Lung microvascular endothelial cell (primary cell): ENCODE measurements around the gene SLC41A3. TPM values are rescaled to one million over a fixed set of nuclear protein-coding genes. Genes with fewer than 3 reads are reported as not detected.
"Not testable (repeated sequence)": the region's sequence is repeated elsewhere in the genome, so short reads cannot be mapped to it uniquely, and the experiment has no call there.

ENCODE experiments used
- DNase-seq, 2 donors: peaks; one replicate each; pipeline versions ENCODE4 v3.0.0 to v3.0.0-alpha.2; 2010; ENCODE audit warnings: low read depth in 2 of 2
- total RNA-seq: library from RNA; depleted of rRNA; stranded (reverse); fragments of >200 nt; gene quantifications from 2 replicates; pipeline ENCODE4 v1.2.1, GENCODE V29; 2014

SLC41A3 gene
- total RNA-seq, 1 donor from 2014 or later, result 123 TPM

DNA sequence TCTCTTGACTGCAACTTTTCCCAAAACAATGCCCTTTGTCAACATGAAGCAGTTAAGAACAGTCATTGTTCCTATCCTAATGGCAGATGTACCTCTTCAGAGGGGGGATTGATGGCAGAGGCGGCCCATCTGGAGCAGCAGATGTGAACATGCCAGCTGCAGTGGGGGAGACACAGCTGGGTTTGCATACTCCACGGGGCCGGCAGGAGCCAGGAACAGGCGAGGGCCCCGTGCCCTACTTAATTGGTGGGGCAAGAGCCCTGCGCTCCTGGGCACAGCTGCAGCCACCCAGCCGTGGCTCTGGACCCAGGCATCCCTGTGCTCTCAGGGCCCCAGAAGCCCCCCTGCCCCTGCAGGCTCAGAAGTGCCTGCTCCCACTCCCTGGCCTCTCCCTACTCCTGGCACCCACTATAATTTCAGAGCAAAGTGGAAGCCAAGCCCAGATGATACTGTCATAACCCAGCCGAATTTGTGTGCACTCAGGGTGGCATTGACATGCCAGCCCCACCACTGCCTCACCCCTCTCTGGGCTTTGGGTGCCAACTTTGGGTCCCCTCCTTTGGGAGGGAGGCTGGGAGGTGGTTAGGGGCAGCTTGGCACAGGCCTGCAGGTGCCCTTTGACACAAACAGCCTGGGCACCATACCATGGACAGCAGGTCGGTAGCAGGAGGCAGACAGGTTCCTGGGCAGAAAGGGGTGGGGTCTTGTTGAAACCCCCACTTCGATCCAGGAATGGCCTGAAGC is 80.3 kb downstream of the SLC41A3 start:
- no peak for DNase-seq

DNA sequence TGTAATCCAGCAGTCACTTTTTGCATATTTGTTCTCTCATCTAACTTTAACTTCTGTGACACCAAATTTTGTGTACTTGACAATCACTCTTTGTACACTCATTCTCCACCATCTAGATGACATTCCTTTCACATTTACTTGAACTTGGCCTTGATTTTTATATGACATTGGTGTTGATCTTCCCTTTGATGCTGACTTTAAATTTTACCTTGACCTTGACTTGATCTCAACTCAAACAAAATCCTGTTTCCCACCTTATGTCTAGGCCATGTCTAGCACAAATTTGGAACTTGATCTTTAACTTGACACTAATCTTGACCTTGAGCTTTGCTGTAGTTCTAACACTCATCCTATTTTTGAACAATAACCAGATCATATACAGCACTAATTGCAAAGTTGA is 81.7 kb downstream of the SLC41A3 start:
- no peak for DNase-seq

DNA sequence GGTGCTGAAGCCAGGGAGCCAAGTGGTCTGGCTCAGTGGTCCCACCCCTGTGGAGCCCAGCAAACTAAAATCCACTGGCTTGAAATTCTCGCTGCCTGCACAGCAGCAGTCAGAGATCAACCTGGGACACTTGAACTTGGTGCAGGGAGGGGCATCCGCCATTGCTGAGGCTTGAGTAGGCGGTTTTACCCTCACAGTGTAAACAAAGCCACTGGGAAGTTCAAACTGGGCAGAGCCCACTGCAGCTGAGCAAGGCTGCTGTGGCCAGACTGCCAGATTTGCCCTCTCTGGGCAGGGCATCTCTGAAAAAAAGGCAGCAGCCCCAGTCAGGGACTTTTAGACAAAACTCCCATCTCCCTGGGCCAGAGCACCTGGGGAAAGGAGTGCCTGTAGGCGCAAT is 87.2 kb downstream of the SLC41A3 start:
- DNase-seq, result not testable (repeated sequence)

DNA sequence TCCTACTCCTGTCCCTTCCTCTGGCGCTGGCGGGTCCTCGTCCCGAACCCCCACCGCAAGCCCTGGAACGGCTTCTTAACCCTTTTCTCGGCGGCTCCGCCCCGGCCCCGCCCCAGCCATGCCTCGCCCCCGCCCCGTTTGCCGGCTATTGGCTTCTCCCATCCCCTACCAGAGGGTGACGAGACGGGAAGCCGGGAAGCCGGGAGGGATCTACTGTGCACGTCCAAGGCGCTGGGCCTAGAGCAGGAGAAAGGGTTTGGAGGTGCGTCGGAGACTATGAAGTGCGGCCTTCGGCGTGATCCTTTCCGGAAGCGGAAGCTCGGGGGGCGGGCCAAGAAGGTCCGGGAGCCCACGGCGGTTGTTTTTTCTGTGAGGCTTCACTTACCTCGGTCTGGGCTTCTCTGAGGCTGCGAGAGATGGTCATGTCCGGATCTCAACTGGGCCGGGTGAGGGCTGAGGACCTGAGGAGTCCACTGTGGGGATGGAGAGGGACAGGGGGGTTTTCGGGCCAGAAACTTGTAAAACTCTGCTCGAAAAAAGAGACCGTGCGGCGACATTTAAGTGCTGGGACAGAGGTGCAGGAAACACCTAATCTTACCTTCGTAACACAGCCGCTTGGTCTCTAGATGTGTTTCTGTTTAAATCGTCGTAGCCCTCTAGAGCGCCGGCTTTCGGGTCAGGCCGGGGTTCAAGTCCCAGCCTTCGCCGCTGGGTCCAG is 93.5 kb downstream of the SLC41A3 start:
- DNase-seq, result peak; percentile 28 to 89

DNA sequence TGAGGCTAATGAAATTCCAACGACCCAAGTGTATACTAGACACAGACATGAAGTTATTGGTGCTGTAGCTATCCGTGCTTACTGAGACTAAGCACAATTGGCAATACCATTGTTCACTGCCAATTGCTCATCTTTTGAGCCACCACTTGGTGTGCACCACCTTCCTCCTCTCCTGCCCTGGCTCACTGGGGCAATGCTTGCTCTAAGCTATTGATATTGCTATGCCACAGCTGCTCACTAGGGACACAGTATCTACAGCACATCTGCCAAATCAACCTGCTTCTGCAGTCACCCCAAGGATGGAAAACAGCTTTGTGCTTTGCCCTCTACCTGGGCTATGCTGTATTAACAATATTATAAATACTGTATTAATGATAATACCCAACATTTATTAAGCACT is 99.0 kb downstream of the SLC41A3 start:
- not testable (repeated sequence) for DNase-seq

DNA sequence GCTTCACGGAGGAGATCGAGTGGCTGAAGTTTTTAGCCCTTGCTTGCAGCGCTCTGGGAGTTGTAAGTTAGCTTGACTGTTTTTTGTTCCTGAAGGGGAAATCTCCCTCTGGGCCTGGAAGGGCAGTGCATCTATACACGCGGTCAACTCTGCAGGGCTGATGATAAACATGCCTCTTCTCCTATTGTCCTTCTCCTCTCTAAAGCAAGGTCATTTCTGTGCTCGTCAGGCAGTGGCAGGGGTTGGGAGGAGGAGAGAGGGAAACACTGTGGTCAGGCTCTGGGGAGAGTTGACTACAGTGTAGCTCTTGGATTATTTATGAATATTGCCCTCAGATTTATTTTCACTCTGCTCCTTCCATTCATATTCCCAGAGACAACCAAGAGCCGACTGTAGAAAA is 106.8 kb downstream of the SLC41A3 start:
- DNase-seq, result not testable (repeated sequence)

DNA sequence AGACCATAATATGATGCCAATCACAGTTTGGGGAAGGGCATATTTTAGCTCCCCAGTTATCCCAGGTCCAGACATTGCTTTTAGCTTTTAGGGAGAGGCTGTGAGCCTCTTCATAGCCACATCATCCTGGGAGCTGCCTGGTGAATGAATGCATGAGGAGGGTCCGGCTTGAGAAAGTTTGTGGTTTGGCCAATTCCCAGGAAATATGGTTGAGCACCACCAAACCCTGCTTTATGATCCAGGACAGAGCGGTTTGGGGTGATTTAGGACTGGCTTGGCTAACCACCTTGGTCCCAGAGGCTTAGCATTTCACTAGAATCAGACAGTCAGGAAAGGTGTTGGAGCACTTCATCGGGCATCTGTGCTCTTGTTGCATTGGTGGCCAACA is 107.9 kb downstream of the SLC41A3 start:
- DNase-seq, result not testable (repeated sequence)

DNA sequence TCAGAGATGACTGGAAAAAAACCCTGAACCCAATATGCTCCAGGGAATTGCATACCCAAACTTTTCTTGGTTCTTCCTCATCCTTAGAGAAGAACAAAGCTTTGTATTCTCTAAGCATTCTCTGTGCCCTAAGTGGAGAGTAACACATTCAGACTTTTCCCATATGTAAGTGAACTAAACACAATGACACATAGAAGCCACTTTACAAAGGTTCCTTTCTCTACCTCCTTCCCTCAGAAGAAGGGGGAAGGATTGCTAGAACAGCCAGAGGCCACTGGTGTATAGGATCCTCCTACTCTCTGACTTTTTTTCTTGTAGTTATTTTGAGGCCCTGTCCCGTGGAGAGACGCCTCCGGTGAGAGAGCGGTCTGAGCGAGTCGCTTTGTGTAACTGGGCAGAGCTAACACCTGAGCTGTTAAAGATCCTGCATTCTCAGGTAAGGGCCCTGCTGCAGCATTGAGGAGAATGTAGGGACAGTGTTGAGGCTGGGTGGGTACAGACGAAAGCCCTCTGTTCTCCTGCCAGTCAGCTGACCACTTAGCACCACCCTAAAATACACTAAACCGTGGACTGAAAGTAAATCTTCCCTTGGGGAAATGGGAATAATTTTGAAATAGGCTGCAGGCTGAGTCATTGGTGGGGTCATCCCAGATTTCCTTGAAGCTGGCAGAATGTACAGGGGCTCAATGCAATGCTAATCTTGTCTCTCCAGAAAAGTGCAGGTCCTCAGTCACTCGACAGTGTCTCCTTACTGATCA is 108.5 kb downstream of the SLC41A3 start:
- DNase-seq, result not testable (repeated sequence)

DNA sequence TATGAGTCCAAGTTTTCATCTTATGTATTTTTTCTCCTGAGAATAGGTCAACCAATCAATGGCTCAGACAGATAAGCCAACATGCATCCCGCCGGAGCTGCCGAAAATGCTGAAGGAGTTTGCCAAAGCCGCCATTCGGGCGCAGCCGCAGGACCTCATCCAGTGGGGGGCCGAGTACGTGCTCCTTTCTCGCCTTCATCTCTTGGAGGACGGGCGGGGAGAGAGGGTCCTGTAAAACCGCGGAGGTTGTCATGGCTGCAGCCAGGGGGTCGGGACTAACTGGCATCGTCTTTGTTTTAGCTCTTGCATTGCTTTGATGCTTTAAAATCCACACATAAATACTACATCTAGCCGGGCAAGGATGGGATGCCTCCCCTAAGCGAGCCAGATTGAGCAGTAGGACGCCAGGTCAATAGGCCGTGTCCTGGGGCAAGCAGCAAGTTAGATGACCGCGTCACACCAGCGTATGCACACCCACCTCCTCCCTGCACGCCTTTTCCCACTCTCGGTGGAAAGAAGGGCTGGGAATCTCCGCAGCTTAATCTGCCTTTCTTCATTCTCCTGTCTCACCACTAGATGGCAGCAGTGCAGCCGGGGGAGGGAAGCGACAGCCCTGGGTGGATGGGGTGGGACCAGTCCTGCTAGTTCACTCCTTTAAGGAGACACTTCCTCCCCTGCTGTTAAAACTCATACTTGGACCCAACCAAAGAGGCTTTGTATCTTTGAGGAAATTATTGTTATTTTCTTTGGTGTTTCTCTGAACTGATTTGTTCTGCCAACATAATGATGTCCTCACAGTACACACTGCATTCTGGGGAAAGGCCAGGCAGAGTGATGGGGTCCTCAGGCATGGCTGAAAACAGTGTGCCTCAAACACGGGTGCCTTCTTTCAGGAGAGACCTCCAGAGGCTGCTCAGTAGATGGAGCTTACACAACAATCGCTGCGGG is 111.7 kb downstream of the SLC41A3 start:
- DNase-seq, result peak; percentile 12 to 18

DNA sequence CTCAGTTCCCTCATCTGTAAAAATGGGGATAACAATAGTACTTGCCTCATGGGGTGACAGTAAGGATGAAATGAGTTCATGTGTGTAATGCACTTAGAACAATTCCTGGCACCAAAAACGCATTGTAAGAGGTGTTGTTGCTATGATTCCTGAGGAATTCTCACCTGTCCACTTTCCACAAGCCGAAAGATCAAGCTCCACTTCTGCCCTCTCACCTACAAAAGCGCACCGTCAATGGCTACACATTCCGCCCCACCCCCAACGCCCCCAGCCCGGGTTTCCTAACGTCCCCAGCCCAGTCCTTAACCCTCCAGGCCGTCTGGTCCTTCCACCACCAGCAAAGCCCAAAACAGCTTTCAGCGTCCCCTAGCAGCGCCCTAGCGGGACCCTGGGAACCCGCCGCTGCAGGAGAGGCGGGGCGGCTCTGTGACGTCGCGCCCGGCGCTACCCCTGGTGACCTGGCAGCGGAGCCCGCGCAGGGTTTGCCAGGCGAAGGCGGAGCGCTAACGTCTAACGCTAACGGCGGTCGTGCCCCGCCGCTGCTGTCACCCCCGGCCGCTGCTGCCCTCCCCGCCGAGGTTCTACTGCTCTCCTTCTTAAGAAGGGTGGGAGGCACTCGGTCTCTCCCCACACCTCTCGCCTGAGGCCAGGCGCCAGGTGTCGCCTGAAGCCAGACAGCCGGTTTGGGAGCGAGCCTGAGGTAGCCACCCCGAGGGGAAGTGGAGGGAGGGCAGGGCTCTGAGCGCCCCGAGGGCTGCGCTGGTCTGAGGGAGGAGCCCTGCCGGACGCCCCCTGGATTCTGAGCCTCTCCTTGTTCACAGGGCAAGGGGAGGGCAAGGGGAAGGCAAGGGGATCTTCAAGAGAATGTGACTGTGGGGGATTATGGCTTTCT is 115.0 kb downstream of the SLC41A3 start, which contains the start of gene ROPN1B:
Gene ROPN1B, plus strand, starts transcription at position 478 of the 892 bp plus-strand sequence. CDS start 2,877 bp downstream, outside the sequence.
- not testable (repeated sequence) for DNase-seq

DNA sequence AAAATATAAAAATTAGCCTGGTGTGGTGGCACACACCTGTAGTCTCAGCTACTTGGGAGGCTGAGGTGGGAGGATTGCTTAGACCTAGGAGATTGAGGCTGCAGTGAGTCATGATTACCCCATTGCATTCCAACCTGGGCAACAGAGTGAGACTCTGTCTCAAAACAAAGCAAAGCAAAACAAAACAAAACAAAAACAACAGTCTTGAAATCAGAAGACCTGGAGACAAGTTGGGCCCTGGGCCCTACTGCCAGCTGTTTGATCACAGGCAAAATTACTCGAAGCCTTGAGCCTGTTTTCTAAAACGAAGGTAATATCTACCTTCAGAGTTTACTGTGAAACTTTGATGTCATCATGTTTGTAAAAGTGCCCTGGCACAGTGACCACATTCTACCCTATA is 115.8 kb downstream of the SLC41A3 start:
- not testable (repeated sequence) for DNase-seq

DNA sequence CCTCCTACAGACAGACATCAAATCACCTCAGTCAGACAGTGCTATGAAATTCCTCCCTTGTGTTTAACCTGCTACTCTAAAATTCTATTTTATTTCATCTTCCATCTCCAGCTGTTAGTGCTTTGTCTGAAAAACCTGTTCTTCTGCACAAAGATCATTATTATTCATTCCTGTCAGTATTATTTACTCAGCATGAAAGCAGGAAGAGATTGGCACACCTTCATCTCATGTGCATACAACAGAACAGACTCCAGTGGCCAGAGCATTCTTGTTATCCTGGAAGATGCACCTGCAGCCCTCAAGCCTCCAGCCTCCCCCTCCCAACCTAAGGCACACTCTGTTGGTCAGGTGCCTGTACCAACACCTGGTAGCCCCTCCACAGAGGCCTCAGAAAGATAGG is 116.8 kb downstream of the SLC41A3 start:
- DNase-seq, result no peak

DNA sequence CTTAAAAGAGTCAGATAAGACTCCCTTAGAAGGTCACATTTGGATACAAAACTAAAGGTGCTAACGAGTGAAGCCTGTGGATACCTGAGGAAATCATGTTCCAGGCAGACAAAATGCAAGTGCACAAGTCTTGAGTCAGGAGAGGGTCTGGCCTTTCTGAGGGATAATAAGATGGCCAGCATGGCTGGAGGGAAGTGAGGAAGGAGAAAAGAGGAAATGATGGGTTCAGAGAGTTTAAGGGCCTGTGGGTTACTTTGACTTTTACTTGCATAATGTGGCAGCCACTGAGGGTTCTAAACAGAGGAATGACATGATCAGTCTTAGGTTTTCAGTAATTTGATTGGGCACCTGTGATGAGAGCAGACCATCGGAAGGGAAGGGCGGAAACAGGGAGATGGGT is 118.4 kb downstream of the SLC41A3 start:
- no peak for DNase-seq

DNA sequence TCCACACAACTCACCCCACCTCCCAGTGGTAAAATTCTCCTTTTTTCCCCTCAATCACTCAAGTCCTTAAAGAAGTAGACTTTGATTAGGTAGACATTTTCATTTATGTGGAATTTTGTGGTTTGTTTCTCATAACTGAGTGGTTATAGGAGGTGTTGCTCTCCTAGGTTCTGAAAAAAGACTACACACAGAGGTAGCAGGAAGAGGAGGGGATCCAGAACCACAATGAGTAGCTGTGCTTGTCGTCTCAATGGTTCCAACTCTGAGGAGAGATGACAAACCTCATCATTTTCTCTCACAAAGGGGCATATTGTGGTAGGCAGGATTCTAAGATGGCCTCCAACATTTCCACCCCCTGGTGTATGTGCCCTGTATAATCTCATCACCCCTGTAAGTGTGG is 120.1 kb downstream of the SLC41A3 start:
- not testable (repeated sequence) for DNase-seq

DNA sequence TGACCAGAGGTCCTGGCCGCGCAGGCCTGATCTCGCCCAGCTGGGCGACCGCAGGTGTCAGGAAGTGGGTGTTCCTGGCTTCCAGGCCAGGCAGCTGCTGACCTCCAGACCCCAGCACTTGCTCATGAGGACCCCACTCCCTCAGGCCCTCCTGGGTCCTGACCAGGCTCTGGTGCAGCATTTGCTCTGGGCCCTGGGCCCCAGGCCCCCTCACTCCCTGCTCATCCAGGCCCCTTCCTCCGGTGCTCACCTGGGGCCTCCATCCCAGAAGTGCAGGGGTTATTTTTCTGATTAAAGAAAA is 122.7 kb downstream of the SLC41A3 start:
- DNase-seq, result no peak

DNA sequence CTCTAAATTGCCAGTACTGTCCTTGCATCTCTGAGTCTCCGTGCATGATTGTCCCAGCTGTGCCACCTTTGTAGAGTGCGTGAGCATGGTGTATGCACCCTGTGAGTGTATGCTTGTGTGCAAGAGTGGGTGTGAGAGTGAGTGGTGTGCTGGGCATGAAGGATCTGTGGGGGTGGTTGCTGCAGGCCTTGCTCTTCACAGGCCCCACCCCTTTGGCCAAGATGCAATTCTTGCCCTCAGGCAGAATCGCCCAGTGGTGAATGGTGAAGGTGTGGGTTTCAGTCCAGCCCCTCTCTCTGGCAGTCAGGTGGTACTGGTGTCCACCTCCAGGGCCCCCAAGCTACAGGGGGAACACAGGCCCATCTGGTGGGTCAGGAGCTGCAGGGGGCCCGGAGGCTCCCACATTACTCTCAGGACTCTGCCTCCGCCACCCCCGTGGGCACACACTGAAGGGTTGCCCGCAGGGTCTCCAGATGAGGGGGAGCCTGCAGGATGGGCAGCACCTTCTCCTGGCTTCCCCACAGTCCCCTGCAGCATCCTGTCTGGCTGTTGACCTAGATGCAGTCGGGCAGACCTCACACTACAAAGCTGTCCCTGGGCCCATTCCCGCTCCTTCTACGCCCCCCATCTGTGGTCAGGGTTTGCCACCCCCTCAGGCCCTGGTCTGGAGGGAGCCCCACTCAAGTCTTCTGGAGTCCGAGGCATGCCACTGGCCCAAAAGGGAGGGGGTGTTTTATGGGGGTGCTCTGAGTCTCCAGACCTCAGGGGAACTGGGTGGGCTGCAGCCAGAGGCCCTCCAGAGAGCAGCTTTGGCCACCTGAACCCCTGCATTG is 123.3 kb downstream of the SLC41A3 start:
- DNase-seq, result no peak

DNA sequence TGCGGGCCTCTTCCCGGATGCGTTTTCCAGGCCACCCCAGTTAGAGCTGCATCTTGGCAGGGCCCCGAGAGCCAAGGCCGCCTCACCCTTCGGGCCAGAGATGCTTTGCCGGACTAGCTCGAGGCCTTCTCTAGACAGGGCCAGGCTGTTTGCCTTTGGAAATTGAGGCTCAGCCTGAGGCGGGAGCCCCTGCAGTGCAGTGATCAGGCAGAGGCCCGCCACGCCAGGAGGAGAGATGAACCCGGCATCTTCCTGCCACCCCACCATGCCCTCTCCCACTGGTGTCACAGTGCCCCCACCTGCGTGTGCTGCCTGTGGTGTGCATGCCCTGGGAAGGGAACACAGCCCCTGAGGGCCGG is 123.9 kb downstream of the SLC41A3 start:
- DNase-seq, result no peak

DNA sequence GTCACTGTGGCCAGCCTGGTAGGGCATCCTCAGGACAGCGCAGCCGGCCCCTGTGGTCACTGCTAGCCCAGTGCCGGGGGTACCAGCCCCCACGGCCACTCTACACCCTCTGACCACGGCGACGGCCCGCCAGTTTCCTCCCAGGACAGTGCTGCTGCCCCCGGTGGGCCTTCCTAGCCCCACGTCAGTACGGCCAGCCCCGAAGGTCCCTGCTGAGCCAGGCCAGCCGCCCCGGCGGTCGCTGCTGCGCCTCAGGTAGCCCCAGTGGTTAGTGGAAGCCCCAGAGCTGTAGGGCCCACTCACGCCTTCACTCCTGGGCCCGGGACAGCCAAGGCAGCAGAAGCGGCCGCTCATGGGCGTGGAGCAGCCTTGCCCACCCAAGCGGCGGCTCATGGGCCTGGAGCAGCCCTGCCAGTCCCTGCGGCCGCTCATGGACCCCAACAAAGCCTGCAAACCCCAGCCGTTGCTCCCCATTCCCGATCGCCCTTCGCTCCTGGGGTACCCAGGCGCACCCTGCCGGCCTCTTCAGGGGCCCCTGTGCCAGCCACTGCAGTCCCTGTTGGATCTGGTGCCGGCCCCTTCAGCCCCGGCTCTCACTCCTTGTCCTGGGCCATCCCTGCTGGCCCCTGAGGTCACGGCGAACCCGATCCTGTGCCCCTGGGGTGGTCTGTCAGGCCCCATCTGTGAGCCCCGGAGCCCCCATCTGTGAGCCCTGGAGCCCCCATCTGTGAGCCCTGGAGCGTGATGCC is 124.4 kb downstream of the SLC41A3 start:
- no peak for DNase-seq
